H1 (cell line): ENCODE results near the gene SUSD5. TPM values are rescaled to one million over a fixed set of nuclear protein-coding genes. Genes with fewer than 3 reads are reported as not detected.

Experiments used
- CBX8 ChIP-seq: fragments of 300-800, 300-1000 bp; sonication (generic); IDR thresholded peaks from 2 replicates; pipeline ENCODE4 v1.7.1; 2016; ENCODE audit warnings: low read depth, low read length, borderline replicate concordance
- CHD2 ChIP-seq: IDR thresholded peaks from 2 replicates; pipeline ENCODE4 v1.6.1; 2012; ENCODE audit warnings: low read length, improper control_type of control experiment
- MAFK ChIP-seq: IDR thresholded peaks from 2 replicates; pipeline ENCODE4 v1.6.1; 2012; ENCODE audit warnings: low read depth, mild to moderate bottlenecking, improper control_type of control experiment, low read length
- SUZ12 ChIP-seq: fragments of 200-600 bp; sonication (generic); IDR thresholded peaks from 2 replicates; pipeline ENCODE4 v1.6.1; 2012; ENCODE audit warnings: mild to moderate bottlenecking, inconsistent platforms, low read length, moderate library complexity, mixed read lengths
- polyA plus RNA-seq, 7 experiments: library from polyadenylated mRNA; depleted of rRNA in 3 of 7; stranded (reverse) in 5 of 7; unstranded in 2 of 7; fragments of >200 nt in 5 of 7; fragments of 200-250 nt in 2 of 7; gene quantifications; 1 replicate in 5 of 7; 2 replicates in 1 of 7; 4 replicates in 1 of 7; pipeline versions ENCODE4 v1.2.1 to v1.2.3, GENCODE V29; 2011 to 2013; ENCODE audit warnings: missing spikeins in 2 of 7, mixed read lengths in 2 of 7
- total RNA-seq: library from RNA; stranded (reverse); fragmentation: NEBNext Ultra II Directional; extraction: Animal tissue kit (Norgen Biotek cat#: 25700); gene quantifications from 2 replicates; pipeline ENCODE4 v1.2.1, GENCODE V29; 2021

The SUSD5 gene
- total and polyA plus RNA-seq, 2 of the 8 experiments (the other 6 are each of a cell fraction or from before 2014, with no cell fraction given) = 0.92 to 3.3 TPM

GRCh38 chr3:33149342-33149741 lies 69.3 kb downstream of the SUSD5 start (continued):
- TF ChIP-seq CBX8 (no peak), SUZ12 (no peak), CHD2 (no peak), MAFK (no peak)
- TF ChIP-seq, all 59 proteins: peak for 0
